ENCODE measurements around the gene SPG11. TPM values are rescaled to one million over a fixed set of nuclear protein-coding genes. Genes with fewer than 3 reads are reported as not detected.

The SPG11 gene
- total and polyA plus RNA-seq, 9 of the 15 experiments (the other 6 are each of a cell fraction or from before 2014, with no cell fraction given): 23.3 to 71.2 (median 45.6) TPM

- TF ChIP-seq PREB (CRISPR knock-in tag; IDR thresholded peaks at IDR 0.05): no peak
- no peak for TF ChIP-seq ZNF77 (CRISPR knock-in tag; IDR thresholded peaks at IDR 0.05)
- no peak for TF ChIP-seq ZFX (CRISPR knock-in tag; IDR thresholded peaks at IDR 0.05)
- TF ChIP-seq ZNF175 (CRISPR knock-in tag; IDR thresholded peaks at IDR 0.05; ENCODE audit: low read depth): no peak
- no peak for TF ChIP-seq REST (IDR thresholded peaks at IDR 0.05; ENCODE audit: borderline replicate concordance)
- no peak for TF ChIP-seq REST (CRISPR knock-in tag; IDR thresholded peaks at IDR 0.05; ENCODE audit: low read depth)
- TF ChIP-seq KLF1 (tag; IDR thresholded peaks at IDR 0.05): no peak
These were observed 4.4 kb downstream of the SPG11 start (continued) for GRCh38 chr15:44659056-44659455.

Data from K562 (cell line).